ENCODE measurements around the gene PADI4.
"Not testable (repeated sequence)": the region's sequence is repeated elsewhere in the genome, so short reads cannot be mapped to it uniquely, and the experiment has no call there.

The PADI4 gene

GRCh38 chr1:17403081-17403480 is 95.1 kb downstream of the PADI4 start:
- no peak for DNase-seq

DNA sequence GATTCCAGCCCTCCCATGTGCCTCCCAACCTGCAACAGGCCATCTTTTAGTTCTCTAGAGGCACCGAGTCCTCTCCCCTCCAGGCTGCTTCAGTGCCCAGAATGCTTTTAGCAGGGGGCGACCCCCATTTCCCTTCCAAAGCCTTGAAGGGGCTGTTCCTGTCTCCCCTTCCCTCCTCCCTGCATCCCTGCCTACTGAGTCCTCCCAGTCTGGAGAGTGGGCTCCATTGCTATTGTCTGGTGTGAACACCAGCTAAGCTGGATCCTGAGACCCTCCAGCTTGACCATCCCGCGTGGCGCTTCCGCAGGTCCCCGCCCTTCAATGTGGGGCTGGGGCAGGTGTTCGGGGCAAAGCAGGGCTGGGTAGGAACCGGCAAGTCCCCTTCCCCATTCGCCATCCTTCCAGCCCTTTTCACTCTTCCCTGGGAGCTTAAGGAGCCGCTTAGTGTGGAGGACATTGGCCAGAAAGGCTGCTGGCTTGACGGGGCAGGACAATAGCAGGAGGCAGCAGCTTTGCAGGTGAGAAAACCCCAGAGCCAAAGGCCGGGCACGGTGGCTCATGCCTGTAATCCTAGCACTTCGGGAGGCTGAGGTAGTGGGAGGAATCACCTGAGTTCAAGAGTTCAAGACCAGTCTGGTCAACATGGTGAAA is 96.2 kb downstream of the PADI4 start:
- no peak for DNase-seq

DNA sequence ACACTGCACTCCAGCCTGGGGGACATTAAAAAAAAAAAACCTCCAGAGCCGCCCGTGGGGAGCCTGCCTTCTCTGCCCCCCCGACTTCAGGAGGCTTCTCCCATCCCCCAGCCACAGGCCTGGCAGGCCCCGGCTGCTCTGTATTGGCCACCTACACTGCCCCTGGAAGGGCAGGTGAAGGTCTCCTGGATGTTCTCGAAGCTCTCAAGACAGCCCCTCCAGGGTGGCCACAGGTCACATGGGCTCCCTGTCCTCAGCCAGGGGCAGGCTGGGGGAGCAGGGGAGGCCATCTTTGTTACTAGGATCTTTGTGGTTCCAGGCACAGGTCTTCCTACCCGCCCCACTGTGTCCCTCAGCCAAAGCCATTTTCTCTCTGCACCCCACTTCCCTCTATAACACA is 96.8 kb downstream of the PADI4 start:
- no peak for DNase-seq

- peak; percentile 6 to 39 for DNase-seq
Observed at GRCh38 chr1:17405898-17406759, 98.1 kb downstream of the PADI4 start.

- DNase-seq, result not testable (repeated sequence)
Observed at GRCh38 chr1:17406760-17407475, 98.9 kb downstream of the PADI4 start.

DNA sequence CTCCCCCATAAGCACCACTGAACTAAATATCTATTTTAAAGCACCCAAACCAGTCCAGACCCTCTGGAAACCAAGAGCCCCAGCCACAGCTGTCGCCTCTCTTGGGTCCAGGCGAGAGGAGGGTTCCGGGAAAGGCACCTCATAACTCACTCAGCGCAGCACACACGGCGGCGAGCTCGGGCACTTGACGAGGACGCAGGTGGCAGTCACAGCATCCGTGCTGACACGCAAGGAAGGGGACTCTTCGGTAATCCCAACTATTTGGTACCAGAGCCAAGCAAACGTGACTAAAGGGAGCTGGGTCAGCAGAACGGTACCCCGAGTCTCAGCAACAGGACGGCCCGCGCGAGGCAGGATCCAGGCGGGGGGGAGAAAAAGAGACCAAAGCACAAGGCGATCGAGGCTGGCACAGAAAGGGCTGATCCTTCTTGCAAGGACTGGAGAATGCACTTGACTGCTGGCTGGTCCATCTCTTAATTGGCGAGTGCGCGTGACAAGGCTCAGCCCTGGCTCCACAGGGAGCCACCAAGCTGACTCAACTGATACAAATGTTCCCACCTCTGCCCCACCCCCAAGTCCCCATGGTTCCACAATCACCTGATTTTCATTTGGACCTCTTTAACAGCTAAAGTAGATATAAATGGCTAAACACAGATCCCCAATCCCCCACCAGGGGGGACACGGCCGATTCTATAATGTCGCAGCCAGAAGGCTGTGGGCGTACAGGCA is 100.0 kb downstream of the PADI4 start:
- not testable (repeated sequence) for DNase-seq

DNA sequence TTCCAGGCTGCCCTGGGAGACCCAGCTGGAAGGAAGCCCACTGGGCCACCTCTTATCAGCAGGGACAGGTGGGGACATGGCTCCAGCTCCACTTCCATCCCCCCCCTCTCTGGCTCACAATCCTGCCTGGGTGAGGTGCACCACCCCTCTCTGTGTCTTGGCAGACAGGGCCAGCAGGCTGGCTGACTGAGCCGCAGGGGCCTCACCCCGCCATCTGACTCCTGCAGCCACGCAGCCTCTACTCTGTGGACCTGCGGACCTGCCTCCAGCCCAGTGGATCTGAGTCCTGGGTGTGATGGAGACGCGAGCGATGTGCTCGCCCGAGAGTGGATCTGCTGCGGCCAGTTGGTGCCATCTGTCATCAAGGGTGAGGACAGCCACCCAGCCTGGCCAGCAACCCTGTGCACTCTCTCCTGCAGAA is 101.4 kb downstream of the PADI4 start:
- DNase-seq, result no peak

- no peak for DNase-seq
Observed at GRCh38 chr1:17412093-17412870, 104.3 kb downstream of the PADI4 start.
